GM19239 (cell line): ENCODE data around the gene YARS1.

Source experiments
- DNase-seq: peaks from one replicate; pipeline ENCODE4 v3.0.0; 2011; ENCODE audit warnings: low spot score; ENCODE audit not compliant: insufficient read length
- FAIRE-seq: peaks from 2 replicates; lab custom pipeline; 2011; peaks lifted over from hg19 to GRCh38; lab: Jason Lieb, UNC

Gene YARS1

DNA sequence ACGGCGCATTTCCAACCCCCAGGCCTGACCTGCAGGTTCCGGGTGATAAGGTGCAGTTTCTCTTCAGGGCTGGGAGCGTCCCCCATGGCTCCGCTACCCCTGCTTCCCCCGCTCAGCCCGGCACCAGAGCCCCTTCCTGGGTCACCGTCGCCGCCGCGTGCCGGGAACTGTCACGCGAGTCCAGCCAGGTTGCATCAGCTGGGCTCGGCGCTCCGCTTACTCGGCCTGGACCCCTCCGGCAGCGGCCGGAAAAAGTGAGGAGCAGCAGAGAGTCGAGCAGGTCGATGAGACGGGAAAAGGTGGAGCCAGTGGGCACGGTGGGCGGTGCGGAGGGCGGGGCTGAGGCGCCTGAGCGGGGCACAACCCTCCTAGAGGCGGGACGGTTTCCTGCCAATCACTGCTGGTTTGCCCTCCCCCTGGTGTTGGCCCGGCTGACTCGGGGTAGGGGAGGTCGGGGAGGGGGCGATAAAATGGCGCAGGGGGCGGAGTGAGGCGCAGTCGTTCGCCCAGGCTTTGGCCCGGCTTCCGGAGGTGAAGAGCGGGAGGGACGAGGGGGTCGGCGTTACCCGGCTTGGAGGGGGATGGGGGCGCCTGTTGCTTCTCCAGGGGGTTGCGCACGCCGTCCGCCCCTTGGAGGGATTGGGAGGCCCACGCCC, at the start of gene YARS1, which contains the start of gene S100PBP:
Gene YARS1, minus strand, starts transcription at position 200 of the 656 bp plus-strand sequence. Its CDS starts 114 bp downstream, at position 86.
Gene S100PBP, plus strand, starts transcription at position 495 of the 656 bp plus-strand sequence. CDS start 8,447 bp downstream, outside the sequence.
- peak; percentile 94 for FAIRE-seq
- peak; percentile 82 for DNase-seq

DNA sequence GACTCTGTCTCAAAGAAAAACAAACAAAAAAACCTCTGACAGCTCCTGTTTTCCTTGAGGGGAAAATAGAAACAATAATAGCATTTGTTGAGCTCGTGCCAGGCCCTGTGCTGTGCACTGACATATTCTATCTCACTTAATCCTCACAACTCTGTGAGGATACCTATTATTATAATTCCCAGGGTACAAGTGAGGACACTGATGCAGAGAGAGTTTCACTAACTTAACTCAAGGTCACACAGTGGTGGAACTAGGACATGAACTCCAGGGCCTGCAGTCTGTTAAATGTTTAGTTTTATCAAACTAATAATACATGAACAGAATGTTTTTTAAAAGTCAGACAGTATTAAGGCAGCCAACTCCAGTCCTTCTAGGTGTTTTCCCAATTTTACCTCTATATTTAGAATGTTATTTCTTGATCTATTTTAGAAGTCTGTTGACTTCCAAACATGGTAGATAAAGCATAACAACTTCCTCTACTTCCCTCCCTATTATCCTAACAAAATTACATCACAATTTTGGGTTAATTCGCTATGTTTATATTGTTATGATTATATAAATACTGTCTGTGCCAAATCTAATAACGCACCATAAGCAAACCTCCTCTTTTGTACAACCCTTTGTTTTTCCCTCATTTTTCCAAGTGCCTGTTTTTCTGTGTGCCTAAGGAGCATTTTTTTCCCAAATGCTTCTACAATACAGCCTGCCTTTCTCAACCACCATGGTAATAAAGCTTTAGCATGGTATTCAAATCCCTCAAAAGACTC, 48.7 kb upstream of the YARS1 start:
- DNase-seq (no peak), FAIRE-seq (no peak)

DNA sequence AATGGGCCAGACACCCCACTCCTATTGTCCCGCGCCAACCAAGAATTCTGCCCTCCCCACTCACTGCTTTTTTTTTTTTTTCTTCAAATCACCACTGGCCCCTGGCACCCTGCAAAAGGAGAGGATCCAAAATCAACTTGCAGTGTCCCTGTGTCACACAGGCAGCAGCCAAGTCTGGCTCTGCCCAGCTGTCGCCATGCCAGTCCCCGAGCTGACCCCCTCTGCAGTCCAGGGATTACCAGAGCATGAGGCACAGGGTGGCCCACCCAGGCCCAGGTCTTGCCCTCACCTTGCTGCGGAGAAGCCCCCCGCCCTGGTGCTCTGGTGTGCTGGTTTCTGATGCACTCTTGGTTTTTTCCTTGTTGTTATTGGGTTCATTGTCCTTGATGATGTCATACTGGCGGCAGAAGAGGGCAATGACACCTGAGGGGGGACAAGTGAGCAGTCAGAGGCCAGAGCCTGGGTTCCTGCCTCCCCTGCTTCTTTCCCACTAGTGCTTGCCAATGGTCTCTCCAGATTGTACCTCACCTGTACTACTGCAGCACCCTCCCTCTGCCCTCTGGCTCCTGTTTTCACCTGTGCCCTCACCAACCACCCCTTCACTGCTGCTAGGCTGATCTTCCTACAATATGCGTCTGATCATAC, 47.3 kb upstream of the YARS1 start:
- DNase-seq (no peak), FAIRE-seq (no peak)

DNA sequence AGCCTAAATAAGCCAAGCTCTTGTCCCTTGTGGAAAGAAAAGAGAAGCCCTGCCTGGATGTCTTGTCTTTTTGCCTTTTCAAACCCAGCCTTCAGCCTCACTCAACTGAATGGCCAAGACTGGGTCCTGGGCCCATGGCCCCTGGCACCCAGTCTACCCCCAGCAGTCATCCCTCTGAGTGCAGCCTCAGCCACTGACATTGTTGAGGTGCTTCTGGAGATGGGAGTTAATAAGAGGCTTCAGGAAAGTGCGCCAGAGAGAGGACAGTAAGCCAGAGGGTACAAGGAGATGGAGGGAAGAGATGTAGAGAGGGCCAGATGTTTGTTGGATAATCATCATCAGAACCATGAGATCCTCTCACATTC, 46.7 kb upstream of the YARS1 start:
- FAIRE-seq (no peak), DNase-seq (no peak)

DNA sequence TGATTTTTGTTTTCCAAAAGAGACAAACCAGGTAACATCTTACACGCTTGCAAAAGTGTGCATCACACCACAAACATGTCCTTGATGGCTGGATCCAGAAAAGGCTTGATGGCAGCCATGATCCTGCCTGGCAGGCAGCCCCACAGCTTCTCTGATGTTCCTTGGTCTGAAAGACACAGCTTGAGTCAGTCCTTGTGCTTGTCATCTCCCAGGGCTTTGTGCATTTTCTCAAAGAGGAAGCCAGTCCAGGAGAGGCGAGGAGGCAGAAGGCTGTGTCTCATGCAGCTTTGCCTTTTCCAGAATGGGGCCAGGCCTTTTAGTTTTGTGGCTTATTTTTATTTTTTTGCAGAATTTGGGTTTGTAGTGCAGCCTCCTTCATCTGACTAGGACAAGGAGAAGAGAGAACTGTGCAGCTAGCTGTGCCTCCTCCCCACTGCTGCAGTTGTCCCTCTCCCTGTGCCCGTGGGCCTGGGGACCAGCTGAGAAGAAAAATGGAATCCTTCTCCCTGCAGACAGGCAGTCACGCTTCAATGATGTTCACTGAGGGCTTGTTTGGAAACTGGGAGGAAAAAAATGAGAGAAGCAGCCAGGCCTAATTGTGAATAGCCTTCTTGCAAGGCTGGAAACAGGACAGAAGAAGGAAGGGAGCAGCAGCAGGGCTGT, 46.2 kb upstream of the YARS1 start:
- no peak for FAIRE-seq

DNA sequence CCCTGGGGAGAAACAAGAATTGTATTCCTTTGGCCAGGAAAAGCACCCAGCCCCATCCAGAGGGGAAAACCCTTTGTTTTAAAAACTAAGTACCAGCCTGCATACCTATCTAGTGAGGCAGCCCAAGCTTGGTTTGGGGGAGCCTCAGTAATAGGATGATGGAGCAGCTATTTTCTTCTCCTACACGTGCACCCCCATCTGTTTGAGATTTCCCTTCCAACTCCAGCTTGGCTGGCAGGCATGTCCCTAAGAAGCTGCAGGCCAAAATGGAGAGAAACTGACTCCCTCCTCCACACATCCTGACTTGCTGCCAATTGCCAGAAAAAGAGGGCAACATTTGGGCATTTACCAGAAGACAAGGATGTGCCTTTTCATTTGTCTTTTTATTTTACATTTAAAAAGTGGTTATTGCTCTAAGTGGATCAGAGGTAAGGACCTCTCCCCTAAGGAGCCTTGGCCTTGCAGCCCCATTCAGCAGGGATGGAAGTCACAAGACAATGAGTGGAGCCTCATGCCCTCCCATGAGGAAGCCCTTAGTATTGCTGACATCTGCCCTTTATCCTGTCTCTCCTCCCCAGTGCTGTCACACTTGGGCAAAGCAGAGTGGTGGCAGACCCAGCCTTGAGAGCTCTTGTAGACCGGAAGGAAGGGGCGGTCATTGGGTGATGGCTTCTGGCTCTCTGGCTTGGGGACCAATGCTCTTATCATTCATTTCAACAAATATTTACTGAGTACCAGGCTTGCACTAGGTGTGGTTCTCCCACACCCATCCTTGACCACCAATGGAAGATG, 44.9 kb upstream of the YARS1 start:
- FAIRE-seq (no peak), DNase-seq (no peak)

More for the DNA sequence above, 46.2 kb upstream of the YARS1 start:
- no peak for DNase-seq

DNA sequence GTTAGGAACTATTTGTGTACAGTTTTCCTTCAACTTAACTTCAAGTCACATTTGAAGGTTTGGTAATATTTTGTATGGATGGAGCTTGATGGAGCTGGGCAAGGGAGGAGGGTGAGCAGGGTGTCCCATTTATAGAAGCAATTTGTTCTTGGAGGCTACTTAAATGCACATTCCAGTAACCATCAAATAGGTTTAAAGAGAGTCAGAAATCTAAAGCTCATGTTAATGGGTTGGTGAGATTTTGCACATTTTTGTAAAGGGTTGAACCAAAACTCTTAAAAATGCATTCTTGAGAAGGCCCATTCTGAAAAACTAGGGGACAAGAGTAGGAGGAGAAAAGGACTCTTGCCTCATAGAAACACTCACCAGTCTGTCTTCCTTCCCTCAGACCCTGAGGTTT, 43.4 kb upstream of the YARS1 start:
- no peak for DNase-seq
- FAIRE-seq: no peak

DNA sequence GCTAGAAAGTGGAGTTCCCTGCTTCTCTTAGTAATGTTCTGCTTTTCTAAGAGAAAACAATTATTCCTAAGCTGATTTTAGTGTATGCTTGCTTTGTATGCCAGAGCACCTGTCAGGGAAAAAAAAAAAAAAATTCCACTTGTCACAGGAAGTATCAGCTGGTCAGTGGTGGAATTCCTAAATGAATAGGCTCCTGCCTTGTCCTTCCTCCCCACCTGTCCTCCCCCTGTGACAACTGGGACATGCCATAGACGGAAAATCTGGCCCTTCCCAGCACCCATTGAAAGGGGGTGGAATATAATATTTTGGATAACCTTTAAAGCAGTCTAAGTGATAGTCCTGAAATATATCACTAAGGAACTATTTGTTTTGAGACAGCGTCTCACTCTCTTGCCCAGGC, 42.8 kb upstream of the YARS1 start:
- no peak for DNase-seq

DNA sequence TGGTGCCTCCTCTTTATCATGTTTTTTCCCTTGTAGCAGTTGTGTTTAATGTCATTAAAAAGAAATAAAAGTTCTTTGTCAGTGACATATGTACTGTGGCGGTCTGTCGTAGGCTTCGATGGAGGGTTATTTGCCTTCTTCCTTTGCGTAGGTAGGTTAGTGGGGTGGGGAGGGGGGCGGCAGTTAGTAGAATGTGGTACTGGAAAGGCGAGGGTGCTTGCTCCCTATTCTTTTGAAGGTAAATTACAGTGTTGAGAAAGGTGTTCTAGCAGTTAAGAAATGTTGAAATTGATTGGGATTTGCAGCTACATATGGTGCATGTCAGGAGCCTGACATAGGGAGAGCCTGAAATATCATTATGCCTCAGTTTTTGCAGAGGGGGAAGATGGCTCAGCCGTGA, 41.6 kb upstream of the YARS1 start:
- DNase-seq: no peak
- no peak for FAIRE-seq

More for the DNA sequence above, 42.8 kb upstream of the YARS1 start:
- no peak for FAIRE-seq

DNA sequence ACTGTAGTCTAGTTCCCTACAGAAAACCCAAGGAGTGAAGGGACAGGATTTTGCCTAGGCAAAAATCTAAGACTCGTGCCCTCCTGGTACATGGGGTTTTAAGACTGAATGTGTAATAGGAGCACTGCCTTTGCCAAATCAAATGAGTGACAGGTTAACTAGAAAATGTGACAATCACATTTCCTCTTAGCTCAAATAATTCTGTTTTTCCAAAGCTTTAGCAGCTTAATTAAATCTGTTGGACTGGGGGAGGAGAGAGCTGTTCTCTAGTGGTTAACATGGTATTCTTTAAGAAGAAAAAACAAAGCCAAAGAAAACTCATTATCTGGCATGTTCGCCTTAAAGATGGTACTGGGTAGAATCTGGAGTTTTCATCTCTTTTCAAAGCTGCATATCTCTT, 41.0 kb upstream of the YARS1 start:
- no peak for DNase-seq

DNA sequence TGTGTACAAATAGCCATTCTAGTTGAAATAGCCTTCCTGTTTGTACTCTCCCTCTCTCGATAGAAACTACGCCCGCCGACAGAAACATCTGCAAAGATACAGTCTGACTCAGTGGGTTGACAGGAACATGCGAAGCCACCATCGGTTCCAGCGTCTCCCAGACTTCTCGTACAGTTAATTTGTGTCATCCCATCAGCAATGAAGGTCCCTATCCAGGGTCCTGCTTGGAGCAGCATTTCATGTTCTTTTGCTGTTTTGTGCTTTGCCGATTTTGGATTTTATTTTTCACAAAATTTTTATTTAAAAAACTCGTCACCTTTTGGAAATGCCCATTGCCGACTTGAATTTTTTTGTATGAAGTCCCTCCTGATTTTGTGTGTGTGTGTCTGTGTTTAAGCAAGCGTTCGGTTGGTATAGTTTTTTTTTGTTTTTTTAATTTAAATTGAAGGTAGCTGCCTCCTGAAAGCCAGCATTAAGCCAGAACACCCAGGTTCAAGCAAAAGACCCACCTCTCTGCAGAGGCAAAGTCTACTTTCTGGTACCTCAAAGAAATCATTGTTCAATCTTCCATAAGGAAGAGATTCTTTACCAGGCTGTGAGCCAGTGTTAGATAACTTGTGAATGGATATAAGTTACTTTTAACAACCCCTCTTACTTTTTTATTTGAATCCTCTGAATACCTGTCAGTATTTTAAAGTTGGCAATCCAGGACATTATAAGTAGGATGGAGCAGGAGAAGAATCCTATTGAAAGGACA, 38.9 kb upstream of the YARS1 start:
- no peak for DNase-seq
- no peak for FAIRE-seq

More for the DNA sequence above, 41.0 kb upstream of the YARS1 start:
- FAIRE-seq: no peak

DNA sequence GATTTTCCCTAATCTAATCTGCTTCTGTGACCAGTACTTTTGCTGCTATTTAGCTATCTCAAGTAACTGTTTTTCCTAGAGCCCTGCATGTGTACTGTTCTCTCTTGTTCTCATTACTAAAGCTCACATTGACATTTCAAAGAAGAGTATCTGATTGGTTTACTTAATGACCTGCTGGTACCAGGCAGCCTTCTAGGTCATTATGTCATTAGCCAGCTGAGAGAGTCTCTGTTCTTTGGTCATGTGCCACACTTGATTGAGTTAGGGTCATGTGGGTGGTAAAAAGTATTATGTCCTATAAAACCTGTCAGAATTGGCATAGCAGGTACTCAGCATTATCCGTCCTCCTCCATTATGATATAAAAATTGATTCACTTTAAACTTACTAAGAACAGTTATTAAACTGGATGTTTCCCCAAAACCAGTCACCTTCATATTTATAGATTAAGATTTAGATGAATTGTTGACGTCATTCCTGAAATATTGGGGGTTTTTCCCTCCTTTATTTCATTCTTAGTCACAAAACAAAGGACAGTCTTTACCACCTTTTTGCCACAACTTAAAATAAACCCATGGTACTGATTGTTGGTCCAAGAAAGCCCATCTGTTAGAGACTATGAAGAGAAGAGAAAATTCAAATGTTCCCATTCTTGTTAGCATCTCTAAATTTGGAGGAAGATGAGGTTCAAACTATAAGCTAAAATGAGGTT, 31.4 kb upstream of the YARS1 start:
- FAIRE-seq (peak; percentile 48), DNase-seq (no peak)

DNA sequence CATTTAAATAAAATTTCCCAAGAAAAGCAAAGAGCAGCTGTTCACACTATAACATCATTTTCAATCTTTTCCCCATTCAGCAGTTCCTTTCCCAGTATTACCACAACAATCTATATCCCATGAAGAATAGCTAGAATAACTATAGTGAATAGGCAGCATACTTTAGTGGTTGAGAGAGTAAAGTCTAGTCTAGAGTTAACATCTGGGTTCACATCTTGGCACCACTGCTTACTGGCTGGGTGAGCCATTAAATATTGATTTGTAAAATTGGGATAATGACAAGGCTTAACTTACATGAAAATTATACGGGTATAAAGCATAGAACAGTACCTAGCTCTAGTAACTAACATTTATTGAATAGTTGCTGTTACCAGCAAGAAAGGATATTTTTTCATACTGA, 14.7 kb upstream of the YARS1 start:
- DNase-seq (no peak), FAIRE-seq (no peak)

DNA sequence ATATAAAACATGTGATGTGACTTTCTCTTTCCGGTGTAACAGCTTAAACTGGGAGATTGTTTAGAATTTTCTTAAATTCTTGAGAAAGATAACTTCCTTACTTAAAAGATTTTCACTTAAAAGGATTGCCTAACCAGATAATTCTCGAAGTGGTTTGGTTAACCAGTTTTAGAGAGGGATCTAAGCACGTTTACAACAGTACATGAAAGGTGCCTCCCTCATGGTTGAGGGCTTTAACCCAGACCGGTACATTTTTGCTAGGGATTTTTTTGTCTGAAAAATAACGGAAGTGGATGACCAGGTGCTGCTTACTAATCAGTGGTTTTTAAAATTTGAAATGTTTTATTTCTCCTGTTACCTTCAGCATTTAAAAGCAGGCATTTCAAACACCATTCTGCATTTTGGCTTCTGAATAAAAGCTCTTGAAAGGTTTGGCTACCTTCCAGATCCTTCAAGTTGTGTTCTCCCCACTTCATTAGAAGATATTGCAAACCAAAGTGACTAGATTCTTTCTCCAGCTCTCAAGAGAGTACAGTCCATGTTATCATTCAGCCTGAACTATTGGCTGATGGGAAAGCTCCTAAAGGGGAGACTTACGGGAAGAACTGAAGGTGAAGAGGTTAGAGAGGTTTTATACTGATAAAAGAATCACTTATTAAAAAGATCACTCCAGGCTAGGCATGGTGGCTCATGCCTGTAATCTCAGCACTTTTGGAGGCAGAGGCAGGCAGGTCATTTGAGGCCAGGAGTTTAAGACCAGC, 13.1 kb upstream of the YARS1 start:
- FAIRE-seq: no peak
- no peak for DNase-seq

DNA sequence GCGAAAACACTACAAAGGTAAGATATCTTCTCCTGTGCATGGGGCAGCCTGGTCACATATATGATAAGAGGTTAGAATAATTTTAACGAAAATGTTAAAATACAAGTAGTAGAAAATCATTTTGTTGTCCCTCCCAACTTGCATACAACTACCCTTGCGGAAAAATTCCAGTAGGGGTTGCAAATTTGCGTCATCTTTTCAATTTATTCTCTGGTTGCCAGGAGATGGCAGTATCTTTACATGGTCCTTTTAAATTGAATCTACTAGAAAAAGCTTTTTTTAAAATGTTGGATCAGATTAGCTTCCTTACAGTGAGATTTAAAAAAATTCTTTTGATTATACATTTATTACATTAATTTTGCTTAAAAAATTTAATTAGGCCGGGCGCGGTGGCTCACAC, 11.2 kb upstream of the YARS1 start:
- FAIRE-seq (no peak), DNase-seq (no peak)

DNA sequence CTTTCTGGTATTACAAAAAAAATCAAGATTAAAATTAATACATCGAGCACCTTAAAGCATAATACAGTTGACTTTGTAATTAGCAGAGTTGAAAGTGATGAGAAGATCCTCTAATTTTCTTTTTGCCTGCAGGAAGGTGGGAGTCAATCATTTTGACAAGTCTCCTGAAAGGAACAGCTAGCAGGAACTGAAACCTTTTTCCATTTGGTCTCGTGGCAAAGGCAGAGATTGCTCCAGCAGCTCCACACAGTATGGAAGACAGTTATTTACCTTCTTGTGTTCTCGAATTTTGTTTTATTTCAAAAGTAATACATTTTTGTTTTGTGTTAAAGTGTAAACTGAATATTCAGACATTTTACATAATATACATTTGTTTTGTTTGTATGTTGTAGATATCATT, 8.0 kb upstream of the YARS1 start:
- FAIRE-seq: no peak
- DNase-seq: no peak

DNA sequence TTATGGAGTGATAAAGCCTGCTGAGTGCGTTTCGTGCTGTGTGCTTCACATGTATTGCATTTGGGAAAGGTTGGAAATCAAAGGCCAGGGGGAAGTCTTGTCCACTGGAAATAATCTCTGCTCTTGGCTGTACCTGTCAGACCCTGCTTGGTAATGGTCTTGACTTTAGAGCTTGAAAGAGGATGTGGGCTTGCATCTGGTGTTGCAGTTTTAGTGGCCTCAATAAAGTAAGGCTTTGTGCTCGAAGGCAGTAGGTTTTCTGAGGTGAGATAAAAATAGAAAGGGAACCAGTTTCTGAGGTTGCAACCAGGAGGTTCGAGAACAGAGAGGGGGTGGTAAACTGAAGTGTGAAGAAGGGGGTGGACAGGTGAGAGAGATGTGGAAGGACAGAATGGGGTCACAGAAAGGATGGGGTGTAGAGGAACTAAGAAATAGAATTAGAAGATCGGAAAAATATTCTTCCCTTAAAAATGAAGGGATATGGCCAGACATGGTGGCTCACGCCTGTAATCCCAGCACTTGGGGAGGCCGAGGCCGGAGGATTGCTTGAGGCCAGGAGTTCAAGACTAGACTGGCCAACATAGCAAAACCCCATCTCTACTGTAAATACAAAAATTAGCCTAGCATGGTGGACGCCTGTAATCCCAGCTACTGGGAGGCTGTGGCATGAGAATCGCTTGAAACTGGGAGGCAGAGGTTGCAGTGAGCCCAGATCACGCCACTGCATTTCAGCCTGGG, 1.8 kb upstream of the YARS1 start:
- peak; percentile 93 for FAIRE-seq

More for the DNA sequence above, 1.8 kb upstream of the YARS1 start:
- peak; percentile 54 for DNase-seq
